HG02970 (cell line): ENCODE results near the gene ARL6IP1.
A peak's percentile ranks its signal among the peaks of the same experiment; 100 is the strongest.

Experiments used
- ATAC-seq: cut with Tn5 transposase; IDR thresholded peaks from one replicate; pipeline ENCODE4 v1.9.1; 2021; ENCODE audit warnings: mild to moderate bottlenecking, moderate library complexity, moderate number of reproducible peaks; ENCODE audit not compliant: unreplicated experiment, low FRiP score

ARL6IP1 gene

DNA sequence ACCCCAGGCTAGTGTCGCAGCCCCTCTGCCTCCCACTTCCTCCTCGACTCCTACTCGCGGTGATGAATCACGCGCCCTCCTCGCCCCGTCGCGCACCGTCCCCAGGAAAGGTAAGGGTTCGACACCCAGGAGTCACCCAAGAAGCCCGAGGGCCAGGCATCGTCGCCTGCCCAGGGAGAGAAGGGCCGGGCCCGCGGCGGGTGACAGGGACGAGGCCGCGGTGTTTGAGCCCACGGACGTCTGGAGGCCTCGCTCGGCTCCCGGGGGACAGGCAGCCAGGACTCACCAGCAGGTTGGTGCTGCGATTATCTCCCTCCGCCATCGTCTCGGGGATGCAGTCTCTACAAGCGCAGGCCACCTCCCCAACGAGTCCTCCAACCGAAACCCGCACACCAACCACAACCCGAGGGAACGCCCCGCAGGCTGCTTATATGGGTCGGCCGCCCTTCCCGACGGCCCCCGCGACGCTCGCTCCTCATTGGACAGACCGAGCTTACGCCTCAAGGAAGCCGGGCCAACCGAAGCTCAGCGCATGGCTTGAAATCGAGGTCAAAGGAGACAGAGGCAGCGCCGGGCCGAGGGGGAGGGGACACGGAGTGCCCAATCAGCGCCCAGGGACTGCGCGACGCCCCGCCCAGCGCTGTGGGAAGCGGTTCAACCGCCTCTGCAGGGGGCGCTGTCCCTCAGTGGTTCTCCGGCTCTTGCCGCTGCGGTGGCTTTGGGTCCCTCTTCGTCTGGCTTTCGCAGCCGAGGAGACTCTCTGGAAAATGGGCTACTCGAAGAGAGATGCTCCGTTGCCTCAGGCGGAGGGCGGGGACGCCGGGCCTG, at the start of gene ARL6IP1:
Gene ARL6IP1 (minus strand): TSS at position 405 of the 828 bp plus-strand sequence. CDS start 83 bp downstream, at position 322.
- ATAC-seq = peak; percentile 92

DNA sequence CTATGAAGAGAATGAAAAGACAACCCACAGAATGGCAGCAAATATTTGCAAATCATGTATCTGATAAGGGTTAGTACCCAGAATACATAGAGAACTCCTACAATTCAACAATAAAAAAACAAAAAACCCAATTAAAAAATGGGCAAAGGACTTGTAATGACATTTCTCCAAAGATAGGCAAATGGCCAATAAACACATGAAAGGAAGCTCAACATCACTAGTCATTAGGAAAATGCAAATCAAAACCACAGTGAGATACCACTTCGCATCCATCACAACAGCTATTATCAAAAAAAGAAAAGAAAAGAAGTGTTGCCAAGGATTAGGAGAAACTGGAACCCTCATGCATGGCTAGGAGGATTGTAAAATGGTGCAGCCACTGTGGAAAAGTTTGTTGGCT, 45.1 kb upstream of the ARL6IP1 start:
- ATAC-seq = no peak

GRCh38 chr16:18842565-18842964, 41.2 kb upstream of the ARL6IP1 start:
- ATAC-seq = no peak

DNA sequence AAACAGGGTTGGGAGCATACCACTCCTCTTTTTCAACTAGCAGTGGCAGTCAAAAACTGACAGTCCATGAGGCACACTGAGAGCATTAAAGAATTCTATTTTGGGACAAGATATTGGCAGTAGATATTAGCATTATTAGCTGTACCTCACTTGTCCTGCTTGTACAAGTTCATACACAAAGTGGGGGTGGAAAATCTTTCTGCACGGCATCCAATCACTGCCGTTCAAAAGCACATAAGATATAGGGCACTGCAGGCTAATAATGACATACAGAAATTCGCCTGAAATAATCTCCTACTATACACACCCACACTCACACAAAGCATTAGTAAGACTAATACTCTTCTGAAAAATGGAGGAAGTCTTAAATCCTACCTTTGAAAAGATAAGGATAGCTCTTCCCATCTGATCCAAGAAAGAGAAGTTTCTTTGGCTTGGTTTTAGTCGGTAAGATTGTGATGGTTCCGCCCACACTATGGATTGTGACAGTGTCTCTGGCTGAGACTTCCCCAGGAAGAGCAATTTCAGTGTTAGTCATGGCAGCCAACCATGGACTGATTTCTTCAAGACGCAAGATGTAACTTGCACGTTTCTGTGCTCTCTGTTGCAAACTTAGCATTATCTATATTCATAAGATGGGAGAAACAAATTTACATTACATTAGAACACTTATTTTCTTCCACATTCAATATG, 40.6 kb upstream of the ARL6IP1 start:
- no peak for ATAC-seq

DNA sequence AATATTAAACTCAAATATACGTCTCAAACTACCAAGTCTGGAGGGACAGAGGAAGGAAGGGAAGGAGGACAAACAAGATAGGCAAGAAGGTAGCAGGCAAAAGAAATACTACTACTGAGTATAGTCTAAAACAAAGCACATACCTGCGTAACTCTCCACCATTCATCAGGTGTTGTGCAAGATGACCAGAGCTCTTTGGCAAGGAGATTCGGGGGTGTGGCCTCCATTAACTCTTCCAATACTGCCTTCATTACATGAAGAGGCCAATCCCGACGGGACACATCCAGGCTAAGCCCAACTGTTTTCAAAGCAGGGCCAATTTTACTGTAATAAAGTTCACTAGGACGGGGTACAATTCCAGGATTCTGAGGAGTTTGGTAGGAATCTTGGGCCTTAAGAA, 38.2 kb upstream of the ARL6IP1 start:
- ATAC-seq = no peak

DNA sequence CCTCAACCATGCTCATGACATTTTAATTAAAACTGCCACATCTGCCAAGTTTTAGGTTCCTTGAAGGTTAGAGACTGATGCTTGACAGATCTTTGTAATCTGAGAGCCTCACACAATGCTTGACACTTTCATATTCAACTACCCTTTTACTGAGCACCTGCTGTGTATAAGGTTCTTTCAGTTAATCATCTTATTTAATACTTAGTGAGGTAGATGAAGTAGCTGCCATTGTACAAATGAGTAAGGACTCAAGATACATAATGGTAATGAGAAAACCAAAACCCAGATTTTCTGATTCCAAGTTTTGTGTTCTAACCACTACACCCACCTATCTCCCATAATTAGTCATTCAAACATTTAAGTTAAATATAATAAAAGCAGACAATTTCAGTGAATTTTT, 35.4 kb upstream of the ARL6IP1 start:
- no peak for ATAC-seq

DNA sequence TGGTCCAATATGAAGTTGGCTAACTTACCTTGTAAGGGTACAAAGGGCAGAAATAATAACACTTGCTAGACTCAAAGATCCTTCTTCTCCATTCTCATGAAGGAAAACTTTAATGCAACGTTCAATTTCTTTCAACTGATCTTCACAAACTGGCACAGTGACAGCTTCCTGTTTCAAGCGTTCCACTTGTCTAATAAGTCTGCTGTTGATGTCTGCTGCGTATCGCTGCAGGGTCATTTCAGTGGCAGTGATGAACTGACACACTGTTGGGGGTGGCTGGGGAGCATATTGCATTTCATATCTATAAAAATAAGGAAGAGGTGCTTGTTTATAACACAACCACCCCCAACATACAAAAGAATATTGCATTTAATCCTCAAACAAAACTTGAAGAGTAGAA, 33.5 kb upstream of the ARL6IP1 start:
- ATAC-seq = no peak

GRCh38 chr16:18833707-18834505, 32.6 kb upstream of the ARL6IP1 start:
- ATAC-seq = no peak

- no peak for ATAC-seq
Measured at GRCh38 chr16:18832613-18833012, 31.3 kb upstream of the ARL6IP1 start.

DNA sequence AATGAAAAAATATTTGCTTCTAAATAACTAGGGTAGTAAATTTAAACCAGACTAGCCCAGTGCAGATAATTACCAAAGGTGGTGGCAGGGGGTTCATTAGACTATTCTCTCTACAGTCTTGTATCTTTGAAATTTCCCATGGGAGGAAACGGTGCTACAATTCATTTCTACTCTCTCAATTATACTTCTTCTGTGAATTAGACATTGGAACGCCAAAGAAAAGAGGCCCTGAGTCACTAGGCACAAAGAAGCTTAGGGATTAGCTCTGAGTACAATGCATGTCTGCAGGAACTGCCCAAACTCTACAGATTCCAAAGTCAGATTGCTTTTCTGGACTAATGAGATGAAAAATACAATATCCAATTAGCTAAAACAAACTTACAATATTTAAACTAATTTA, 30.7 kb upstream of the ARL6IP1 start:
- no peak for ATAC-seq

- ATAC-seq = no peak
Measured at GRCh38 chr16:18829251-18829650, 27.9 kb upstream of the ARL6IP1 start.

DNA sequence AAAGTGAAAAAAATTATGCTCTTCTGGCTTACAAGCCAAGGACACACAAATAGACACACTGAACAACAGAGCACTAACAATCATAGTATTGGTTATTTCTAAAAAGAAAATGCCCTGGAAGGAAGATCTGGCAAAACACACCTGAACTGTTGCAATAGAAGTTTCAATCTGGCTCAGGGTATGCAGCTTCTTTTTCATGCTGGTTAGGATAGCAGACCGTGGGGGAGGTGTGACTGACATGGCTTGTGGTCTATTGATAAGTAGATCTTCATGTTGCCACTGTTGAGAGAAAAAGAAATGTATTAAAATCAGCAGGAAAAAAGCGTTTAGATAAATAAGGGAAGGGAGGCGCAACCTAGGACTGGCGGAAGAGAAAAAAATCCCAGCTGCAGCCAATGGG, 26.5 kb upstream of the ARL6IP1 start:
- no peak for ATAC-seq

- no peak for ATAC-seq
Measured at GRCh38 chr16:18816286-18816685, 14.9 kb upstream of the ARL6IP1 start.

- no peak for ATAC-seq
Measured at GRCh38 chr16:18811925-18812324, 10.6 kb upstream of the ARL6IP1 start.

DNA sequence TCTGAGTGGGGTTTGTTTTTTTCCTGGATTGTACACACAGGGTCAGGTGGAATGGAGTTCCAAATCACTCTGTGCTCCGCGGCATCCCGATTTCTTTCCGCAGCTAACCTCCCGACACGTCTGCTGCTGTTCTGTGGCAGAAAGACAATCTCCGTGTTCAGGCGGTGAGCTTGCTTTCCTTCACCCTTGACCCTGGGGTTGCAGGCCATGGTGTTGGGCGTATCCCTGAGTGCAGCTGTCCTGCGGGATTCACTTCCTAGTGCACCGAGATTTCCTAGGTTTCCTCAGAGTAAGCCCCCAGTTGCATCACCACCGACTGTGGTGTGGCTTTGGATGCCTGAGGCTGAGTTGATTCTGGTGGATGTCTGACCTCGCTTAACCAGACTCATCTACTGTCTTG, 7.8 kb upstream of the ARL6IP1 start:
- ATAC-seq = no peak

DNA sequence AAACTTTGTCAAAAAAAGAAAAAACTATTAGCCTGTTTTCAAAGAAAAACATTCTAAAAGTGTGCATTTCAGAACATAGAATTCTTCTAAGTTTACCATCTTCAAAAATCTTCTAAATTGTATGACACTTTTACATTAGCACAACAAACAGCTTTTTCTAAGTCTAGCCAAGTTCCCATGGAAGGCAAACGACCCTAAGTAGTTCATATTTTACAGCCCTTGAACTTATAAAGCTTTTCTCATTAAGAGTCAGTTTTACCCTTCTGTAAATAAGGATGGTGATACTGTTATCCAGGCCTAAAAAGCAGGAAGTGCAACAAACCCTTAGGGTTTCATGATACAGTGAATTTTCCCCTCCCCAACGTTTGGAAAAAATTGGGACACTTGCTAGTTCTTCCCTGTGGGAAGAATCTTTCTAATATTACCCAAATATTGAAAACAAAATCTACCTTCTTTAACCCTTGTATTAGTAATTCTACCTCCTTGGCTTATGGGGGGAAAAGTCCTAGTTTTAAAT, 4.0 kb upstream of the ARL6IP1 start:
- no peak for ATAC-seq

- no peak for ATAC-seq
Measured at GRCh38 chr16:18804540-18804939, 3.2 kb upstream of the ARL6IP1 start.

DNA sequence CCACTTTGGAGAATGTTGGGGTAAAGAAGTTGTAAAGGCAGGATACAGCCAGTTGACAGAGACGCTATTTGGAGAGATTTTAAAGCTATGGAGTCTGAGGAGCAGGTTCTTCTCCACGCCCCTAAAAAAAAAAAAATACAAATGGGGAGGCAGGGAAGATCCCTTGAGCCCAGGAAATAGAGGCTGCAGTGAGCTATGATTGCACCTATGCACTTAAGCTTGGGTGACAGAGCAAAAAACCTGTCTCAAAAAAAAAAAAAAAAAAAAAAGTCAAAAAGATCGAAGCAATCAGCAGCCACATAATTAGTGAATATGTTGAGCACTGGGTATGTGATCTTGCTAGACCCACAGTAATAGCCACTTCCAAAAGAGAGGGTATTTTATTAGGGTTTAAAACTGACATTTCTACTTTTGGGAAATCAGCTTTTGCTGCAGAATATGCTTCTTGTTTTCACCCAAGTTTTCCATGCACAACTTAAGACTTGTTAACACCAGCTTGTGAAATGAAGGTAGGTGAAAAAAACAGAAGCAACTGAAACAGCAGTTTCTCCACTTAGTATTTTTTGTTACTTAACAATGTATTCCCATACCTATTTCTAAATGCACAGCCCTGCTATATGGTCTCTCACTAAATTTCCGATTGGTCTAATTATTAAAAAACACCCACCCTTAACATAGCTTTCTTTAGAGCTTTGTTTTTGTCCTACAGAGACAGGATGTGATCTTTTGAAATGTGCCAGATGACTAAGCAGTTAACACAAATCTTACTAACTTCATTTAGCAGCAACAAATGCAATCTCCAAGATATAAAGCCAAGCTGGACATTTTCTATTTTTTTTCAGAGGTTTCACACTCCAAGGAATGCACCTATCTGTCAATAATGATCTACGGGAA, 2.5 kb upstream of the ARL6IP1 start:
- no peak for ATAC-seq

- ATAC-seq = no peak
Measured at GRCh38 chr16:18802767-18803343, 1.5 kb upstream of the ARL6IP1 start.

GRCh38 chr16:18800775-18801144, 589 bp downstream of the ARL6IP1 start:
- ATAC-seq = no peak
